ENCODE results near the gene TMEM109.
A peak's percentile ranks its signal among the peaks of the same experiment; 100 is the strongest.

TMEM109 gene

DNA sequence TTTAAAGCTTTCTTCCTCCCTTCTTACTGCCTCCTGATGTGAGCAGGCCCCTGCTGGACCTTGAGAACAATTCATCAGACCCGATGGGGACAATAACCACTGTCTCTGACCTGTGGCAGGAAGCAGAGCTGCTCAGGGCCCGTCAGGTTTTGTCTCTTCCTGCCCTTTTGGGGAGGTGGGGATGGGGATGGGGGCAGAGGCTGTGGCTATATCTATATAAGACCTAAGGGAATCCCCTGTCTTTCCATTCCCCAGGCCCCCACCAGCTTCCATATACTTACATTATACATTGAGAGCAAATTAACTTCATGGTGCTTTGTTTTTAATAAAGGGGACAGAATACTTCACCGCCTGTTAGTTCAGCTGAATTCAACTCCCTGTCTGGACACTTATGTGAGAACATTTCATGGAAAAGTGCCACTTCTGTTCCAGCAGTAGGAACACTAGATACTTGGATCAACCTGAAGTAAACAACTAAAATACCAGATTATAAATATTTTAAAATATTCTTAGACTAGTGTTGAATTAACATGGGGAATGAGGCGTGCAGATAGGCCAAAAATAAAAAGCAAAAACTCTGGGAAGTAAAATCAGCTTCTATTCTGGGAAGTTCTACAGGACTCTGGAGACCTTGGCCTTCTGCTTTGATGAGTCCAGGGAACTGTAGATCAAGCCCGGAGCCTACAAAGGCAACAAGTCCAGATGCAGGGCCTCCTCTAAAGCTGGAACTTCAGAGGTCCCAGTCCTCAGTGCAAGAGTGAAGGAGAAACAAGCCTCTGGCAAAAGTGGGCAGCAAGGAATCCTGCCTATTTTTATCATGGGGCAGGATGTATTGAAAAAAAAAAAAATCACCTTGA is 35.5 kb upstream of the TMEM109 start:
- DNase-seq = no peak

GRCh38 chr11:60879104-60879503 is 34.9 kb upstream of the TMEM109 start:
- no peak for DNase-seq

DNA sequence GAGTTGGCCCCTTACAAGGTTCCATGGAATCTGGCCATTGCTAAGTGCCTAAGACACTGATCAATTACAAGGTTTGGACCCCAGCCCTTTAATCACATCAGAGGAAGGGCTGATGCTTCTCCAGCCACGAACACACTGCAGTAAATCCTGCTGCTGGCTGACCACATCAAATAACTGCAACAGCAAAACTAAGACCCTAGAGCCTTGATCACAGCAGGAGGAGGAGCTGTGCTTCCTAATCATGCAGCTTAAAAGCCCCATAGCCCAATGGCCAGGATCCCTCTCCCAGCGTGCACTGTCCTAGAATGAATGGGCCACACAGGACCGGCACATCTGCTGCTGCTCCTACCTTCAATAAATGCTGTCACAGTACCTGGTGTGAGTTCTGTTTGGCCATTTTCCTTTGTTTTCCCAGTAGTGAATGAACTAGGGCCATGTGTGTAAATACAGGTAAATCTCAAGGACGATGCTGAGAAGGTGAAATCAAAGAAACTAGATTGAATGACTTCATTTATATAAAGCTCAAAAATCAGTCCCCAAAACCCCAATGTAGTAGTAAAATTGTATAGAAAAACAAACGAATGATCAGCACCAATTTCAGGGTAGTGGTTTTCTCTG is 33.9 kb upstream of the TMEM109 start:
- no peak for DNase-seq

- DNase-seq = no peak
These were observed 33.2 kb upstream of the TMEM109 start for GRCh38 chr11:60880643-60881282.

DNA sequence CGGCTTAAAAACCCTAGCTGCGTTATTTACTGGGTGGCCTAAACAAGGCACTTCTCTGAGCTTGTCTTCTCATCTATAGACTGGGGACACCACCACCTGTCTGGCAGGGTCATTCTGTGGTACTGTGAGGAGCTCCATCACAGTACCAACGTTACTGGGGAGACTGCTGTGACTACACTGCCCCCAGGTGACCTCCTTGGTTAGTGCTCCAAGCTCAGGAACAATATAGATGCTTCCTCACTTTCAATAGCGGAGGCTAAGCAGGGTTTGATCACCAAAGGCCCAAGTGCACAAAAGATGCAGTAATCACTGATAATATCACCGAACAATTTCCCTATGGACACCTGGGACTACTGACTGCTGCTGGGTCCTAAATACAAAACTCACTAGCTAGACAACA is 26.4 kb upstream of the TMEM109 start:
- DNase-seq = peak in 9 of 56 donors; percentile 9 to 40 (median 21)

DNA sequence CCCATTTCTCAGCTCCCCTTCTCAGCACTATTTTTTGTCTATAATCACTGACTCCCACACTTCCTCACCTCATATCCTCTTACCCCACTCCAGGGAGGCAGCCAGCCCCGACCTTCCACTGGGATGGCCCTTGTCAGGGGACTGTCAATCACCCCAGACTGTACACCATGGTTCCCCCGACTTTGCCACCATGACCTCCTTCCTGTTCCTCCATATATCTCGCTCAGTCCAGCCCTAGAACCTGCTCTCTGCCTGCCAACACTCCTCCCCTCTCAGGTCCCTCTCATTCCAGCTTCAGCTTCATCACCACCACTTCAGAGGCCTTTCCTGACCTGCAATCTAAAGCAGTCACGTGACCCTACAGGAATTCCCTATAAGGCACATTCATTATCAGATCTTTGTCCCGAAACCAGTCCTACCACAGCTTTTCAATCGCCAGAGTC is 24.1 kb upstream of the TMEM109 start:
- no peak for DNase-seq

DNA sequence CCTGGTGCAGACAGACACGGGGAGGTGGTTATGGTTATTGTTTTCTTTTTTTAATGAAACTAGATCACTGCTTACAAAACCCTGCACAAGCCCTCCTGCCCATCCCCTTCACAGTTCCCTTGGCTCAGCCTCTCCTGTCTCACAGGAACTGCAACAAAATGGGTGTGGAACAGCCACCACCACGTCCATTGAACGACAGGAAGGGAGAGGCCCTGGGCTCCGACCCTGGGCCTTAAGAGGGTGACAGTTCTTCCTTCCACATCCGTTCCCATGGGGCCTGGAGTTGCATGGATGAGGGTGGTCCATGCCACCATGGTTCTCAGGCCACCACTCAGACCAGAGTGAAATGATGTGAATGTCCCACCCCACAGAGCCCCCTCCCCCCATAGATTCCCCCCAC is 23.3 kb upstream of the TMEM109 start:
- DNase-seq = no peak

DNA sequence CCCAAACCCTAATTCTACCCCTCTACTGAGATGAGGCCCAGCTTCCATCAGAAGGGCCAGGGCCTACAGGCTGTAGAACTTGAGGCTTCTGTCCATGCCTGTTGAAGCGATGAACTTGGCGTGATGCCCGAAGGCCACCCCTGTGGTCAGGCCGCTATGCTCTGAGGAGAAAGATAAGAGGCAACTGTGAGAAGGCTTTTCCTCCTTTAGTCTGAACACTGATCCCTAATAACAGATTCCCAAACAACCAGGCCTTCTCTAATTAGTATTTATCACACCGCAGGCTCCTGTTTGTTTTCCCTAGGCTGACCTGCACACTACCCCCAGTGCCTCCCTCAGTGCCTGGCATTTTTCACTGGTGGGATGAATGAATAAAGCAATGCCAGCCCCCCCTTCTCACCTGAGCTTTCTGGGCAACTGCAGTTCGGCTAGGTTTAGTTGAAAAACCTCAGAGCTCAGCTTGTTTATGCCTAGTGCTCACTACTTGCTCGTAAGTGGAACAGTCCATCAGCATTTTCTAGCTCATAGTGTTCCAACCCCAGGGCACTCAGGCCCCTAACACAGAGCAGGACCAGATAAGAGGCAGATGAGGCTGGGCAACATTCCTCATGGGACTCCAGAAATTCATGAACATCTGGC is 22.7 kb upstream of the TMEM109 start:
- DNase-seq = no peak

GRCh38 chr11:60895687-60896086 is 18.3 kb upstream of the TMEM109 start:
- DNase-seq = no peak

DNA sequence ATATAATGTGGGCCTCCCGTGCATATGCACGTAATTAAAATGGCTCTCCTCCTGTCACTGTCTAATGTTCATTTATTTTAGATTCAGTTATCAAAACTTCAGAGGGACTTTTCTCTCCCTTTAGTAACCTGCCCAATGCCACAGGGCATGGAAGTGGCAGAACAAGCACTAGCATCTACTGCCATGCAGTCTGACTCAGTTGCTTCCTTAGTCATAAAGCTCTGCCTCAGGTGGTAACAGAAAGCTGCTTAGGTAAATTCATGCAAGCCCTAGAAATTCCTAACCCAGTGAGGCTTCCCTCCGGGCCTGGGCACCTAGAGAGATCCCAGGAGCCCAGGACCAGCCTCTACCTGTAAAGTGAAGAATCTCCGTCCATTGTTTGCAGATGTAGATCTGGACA is 16.5 kb upstream of the TMEM109 start:
- DNase-seq = no peak

GRCh38 chr11:60899046-60899936 is 14.7 kb upstream of the TMEM109 start:
- peak in 6 of 56 donors; percentile 6 to 68 (median 24) for DNase-seq

GRCh38 chr11:60899977-60900376 is 14.0 kb upstream of the TMEM109 start:
- no peak for DNase-seq

GRCh38 chr11:60900673-60901404 is 13.1 kb upstream of the TMEM109 start:
- DNase-seq = peak in 14 of 56 donors; percentile 23 to 61 (median 41)

DNA sequence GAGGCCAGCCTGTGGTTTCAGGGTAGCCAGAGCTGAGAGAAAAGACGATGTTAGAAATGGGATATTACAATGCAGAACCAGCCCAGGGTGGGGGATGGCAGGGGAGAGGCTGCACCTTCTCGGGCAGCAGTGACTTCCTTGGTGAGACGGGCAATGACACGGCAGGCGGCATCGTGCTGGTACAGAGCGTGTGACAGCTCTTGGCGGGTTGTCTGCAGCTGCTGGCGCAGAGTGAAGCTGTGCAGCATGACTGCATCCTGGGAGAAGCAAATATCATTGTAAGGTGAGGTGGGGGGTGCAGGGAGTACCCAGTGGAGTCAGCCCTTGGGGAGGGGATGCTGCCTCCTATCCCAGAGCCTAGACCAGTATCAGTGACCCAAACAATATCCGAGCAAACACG is 11.3 kb upstream of the TMEM109 start:
- no peak for DNase-seq

- no peak for DNase-seq
These were observed 8.9 kb upstream of the TMEM109 start for GRCh38 chr11:60905047-60905446.

GRCh38 chr11:60905551-60906113 is 8.3 kb upstream of the TMEM109 start:
- DNase-seq = peak in 2 of 56 donors; percentile 28 to 48

DNA sequence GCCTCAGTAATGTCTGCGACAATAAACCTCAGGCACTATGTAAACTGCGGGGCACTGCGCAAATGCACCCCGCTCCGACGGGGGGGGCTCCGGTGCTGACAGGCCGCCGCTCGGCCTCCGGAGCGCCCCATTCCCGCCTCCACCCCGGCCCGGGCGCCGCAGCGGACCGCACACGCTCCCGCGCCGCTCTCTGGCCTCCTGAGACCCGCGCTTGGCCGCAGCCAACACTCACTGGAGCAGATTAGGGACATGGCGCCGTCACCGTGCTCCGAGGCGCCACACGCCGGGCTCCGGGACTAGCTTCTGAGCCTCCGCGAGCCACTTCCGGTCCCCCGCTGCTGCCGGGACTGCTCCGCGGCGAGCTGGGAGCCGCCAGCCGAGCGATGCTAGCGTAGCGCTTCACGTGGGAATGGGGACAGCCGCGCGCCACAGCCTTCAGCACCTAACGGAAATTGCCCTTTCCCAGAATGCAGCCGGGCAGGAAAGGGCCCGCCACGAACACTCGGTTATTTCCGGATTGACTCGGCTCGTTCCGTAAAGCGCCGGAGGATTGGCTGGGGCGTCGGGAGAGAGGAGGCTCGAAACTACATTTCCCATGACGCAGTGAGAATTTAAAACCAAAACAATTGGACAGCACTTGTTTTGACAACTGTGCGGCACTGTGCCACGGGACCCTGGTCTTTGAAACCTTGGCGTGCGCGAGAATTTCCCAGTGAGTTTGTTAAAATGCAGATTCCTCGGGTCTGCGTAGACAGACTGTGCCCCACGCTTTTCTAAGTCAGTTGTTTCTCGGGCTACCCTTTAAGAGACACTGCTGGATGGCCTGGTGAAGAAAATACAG is 7.6 kb upstream of the TMEM109 start, which contains the start of gene PRPF19:
TSS of gene PRPF19 (minus strand) at position 454 of the 841 bp plus-strand sequence. CDS start at position 251, 203 bp downstream.
- peak; percentile 74 to 98 (median 91) for DNase-seq

GRCh38 chr11:60908803-60909202 is 5.2 kb upstream of the TMEM109 start:
- DNase-seq = no peak
